ENCODE results near the gene PARD3B.
A peak's percentile ranks its signal among the peaks of the same experiment; 100 is the strongest.

Gene PARD3B

GRCh38 chr2:205333351-205333750, 788.1 kb downstream of the PARD3B start:
- H3K9me3 ChIP-seq (ENCODE audit: control insufficient read depth, insufficient read depth, low read length) = no peaks in the 10 kb centered on the region; the same call in 1 of the 2 replicates
- H3K4me3 ChIP-seq (ENCODE audit: low read depth, low read length) = no peak overlapping the region
- H3K4me1 ChIP-seq (ENCODE audit: control insufficient read depth, insufficient read depth, low read length) = no peaks in the 10 kb centered on the region
- H3K27ac ChIP-seq (ENCODE audit: low read depth, low read length) = no peak overlapping the region
- no peaks in the 10 kb centered on the region for H3K27me3 ChIP-seq (ENCODE audit: control insufficient read depth, insufficient read depth, low read length)
- no peaks in the 10 kb centered on the region for H3K36me3 ChIP-seq (ENCODE audit: control insufficient read depth, insufficient read depth, low read length)
- no peak overlapping the region for H3K9ac ChIP-seq (ENCODE audit: low read depth, low read length)

- H3K4me3 ChIP-seq (ENCODE audit: low read depth, low read length) = no peak overlapping the region
- H3K4me1 ChIP-seq (ENCODE audit: control insufficient read depth, insufficient read depth, low read length) = no peaks in the 10 kb centered on the region
- no peaks in the 10 kb centered on the region for H3K27me3 ChIP-seq (ENCODE audit: control insufficient read depth, insufficient read depth, low read length)
- H3K9me3 ChIP-seq (ENCODE audit: control insufficient read depth, insufficient read depth, low read length) = no peaks in the 10 kb centered on the region; the same call in 1 of the 2 replicates
- no peaks in the 10 kb centered on the region for H3K36me3 ChIP-seq (ENCODE audit: control insufficient read depth, insufficient read depth, low read length)
- no peak overlapping the region for H3K9ac ChIP-seq (ENCODE audit: low read depth, low read length)
- H3K27ac ChIP-seq (ENCODE audit: low read depth, low read length) = no peak overlapping the region
These were observed 792.0 kb downstream of the PARD3B start for GRCh38 chr2:205337274-205337673.

- no peak overlapping the region for H3K4me3 ChIP-seq (ENCODE audit: low read depth, low read length)
- H3K36me3 ChIP-seq (ENCODE audit: control insufficient read depth, insufficient read depth, low read length) = no peaks in the 10 kb centered on the region
- H3K27me3 ChIP-seq (ENCODE audit: control insufficient read depth, insufficient read depth, low read length) = no peaks in the 10 kb centered on the region
- H3K9me3 ChIP-seq (ENCODE audit: control insufficient read depth, insufficient read depth, low read length) = no peaks in the 10 kb centered on the region; the same call in 1 of the 2 replicates
- no peaks in the 10 kb centered on the region for H3K4me1 ChIP-seq (ENCODE audit: control insufficient read depth, insufficient read depth, low read length)
- H3K9ac ChIP-seq (ENCODE audit: low read depth, low read length) = no peak overlapping the region
- H3K27ac ChIP-seq (ENCODE audit: low read depth, low read length) = no peak overlapping the region
These were observed 792.9 kb downstream of the PARD3B start for GRCh38 chr2:205338156-205338555.

- H3K9ac ChIP-seq (ENCODE audit: low read depth, low read length) = no peak overlapping the region
- no peaks in the 10 kb centered on the region for H3K27me3 ChIP-seq (ENCODE audit: control insufficient read depth, insufficient read depth, low read length)
- H3K36me3 ChIP-seq (ENCODE audit: control insufficient read depth, insufficient read depth, low read length) = no peaks in the 10 kb centered on the region
- peaks cover 10% of the 10 kb centered on the region for H3K4me1 ChIP-seq (ENCODE audit: control insufficient read depth, insufficient read depth, low read length)
- H3K4me3 ChIP-seq (ENCODE audit: low read depth, low read length) = no peak overlapping the region
- no peak overlapping the region for H3K27ac ChIP-seq (ENCODE audit: low read depth, low read length)
- no peaks in the 10 kb centered on the region for H3K9me3 ChIP-seq (ENCODE audit: control insufficient read depth, insufficient read depth, low read length)
These were observed 797.8 kb downstream of the PARD3B start for GRCh38 chr2:205343103-205343502.

GRCh38 chr2:205346649-205347048, 801.4 kb downstream of the PARD3B start:
- Histone ChIP-seq H3K27ac (ENCODE audit: low read depth, low read length) (no peak overlapping the region), H3K9me3 (ENCODE audit: control insufficient read depth, insufficient read depth, low read length) (no peaks in the 10 kb centered on the region), H3K27me3 (ENCODE audit: control insufficient read depth, insufficient read depth, low read length) (no peaks in the 10 kb centered on the region), H3K36me3 (ENCODE audit: control insufficient read depth, insufficient read depth, low read length) (no peaks in the 10 kb centered on the region), H3K4me3 (ENCODE audit: low read depth, low read length) (no peak overlapping the region), H3K4me1 (ENCODE audit: control insufficient read depth, insufficient read depth, low read length) (peaks cover 10% of the 10 kb centered on the region), H3K9ac (ENCODE audit: low read depth, low read length) (no peak overlapping the region)

- Histone ChIP-seq H3K9me3 (ENCODE audit: control insufficient read depth, insufficient read depth, low read length) (no peaks in the 10 kb centered on the region), H3K4me1 (ENCODE audit: control insufficient read depth, insufficient read depth, low read length) (peaks cover 10% of the 10 kb centered on the region), H3K4me3 (ENCODE audit: low read depth, low read length) (no peak overlapping the region), H3K36me3 (ENCODE audit: control insufficient read depth, insufficient read depth, low read length) (no peaks in the 10 kb centered on the region), H3K9ac (ENCODE audit: low read depth, low read length) (no peak overlapping the region), H3K27me3 (ENCODE audit: control insufficient read depth, insufficient read depth, low read length) (no peaks in the 10 kb centered on the region), H3K27ac (ENCODE audit: low read depth, low read length) (no peak overlapping the region)
These were observed 802.6 kb downstream of the PARD3B start for GRCh38 chr2:205347899-205348298.

- no peak overlapping the region for H3K4me3 ChIP-seq (ENCODE audit: low read depth, low read length)
- no peak overlapping the region for H3K9ac ChIP-seq (ENCODE audit: low read depth, low read length)
- H3K4me1 ChIP-seq (ENCODE audit: control insufficient read depth, insufficient read depth, low read length) = peaks cover 10% of the 10 kb centered on the region
- H3K27ac ChIP-seq (ENCODE audit: low read depth, low read length) = no peak overlapping the region
- H3K27me3 ChIP-seq (ENCODE audit: control insufficient read depth, insufficient read depth, low read length) = no peaks in the 10 kb centered on the region
- no peaks in the 10 kb centered on the region for H3K36me3 ChIP-seq (ENCODE audit: control insufficient read depth, insufficient read depth, low read length)
- no peaks in the 10 kb centered on the region for H3K9me3 ChIP-seq (ENCODE audit: control insufficient read depth, insufficient read depth, low read length)
These were observed 806.8 kb downstream of the PARD3B start for GRCh38 chr2:205352094-205352493.

GRCh38 chr2:205352593-205352992, 807.3 kb downstream of the PARD3B start:
- Histone ChIP-seq H3K36me3 (ENCODE audit: control insufficient read depth, insufficient read depth, low read length) (no peaks in the 10 kb centered on the region), H3K4me3 (ENCODE audit: low read depth, low read length) (no peak overlapping the region), H3K9me3 (ENCODE audit: control insufficient read depth, insufficient read depth, low read length) (no peaks in the 10 kb centered on the region)

GRCh38 chr2:205357732-205358131, 812.5 kb downstream of the PARD3B start:
- Histone ChIP-seq H3K27me3 (ENCODE audit: control insufficient read depth, insufficient read depth, low read length) (no peaks in the 10 kb centered on the region), H3K9me3 (ENCODE audit: control insufficient read depth, insufficient read depth, low read length) (no peaks in the 10 kb centered on the region), H3K36me3 (ENCODE audit: control insufficient read depth, insufficient read depth, low read length) (no peaks in the 10 kb centered on the region), H3K4me3 (ENCODE audit: low read depth, low read length) (no peak overlapping the region), H3K4me1 (ENCODE audit: control insufficient read depth, insufficient read depth, low read length) (peaks cover 26% of the 10 kb centered on the region), H3K27ac (ENCODE audit: low read depth, low read length) (peak overlapping the region; percentile 79), H3K9ac (ENCODE audit: low read depth, low read length) (peak overlapping the region; percentile 38; the same call in 1 of the 2 replicates)

More at GRCh38 chr2:205352593-205352992, 807.3 kb downstream of the PARD3B start:
- Histone ChIP-seq H3K9ac (ENCODE audit: low read depth, low read length) (no peak overlapping the region), H3K27ac (ENCODE audit: low read depth, low read length) (no peak overlapping the region), H3K4me1 (ENCODE audit: control insufficient read depth, insufficient read depth, low read length) (peaks cover 9% of the 10 kb centered on the region), H3K27me3 (ENCODE audit: control insufficient read depth, insufficient read depth, low read length) (no peaks in the 10 kb centered on the region)

- H3K27ac ChIP-seq (ENCODE audit: low read depth, low read length) = peak overlapping the region; percentile 79
These were observed 813.1 kb downstream of the PARD3B start for GRCh38 chr2:205358351-205358815.

GRCh38 chr2:205361272-205361671, 816.0 kb downstream of the PARD3B start:
- Histone ChIP-seq H3K4me3 (ENCODE audit: low read depth, low read length) (no peak overlapping the region), H3K9ac (ENCODE audit: low read depth, low read length) (no peak overlapping the region), H3K27ac (ENCODE audit: low read depth, low read length) (no peak overlapping the region), H3K9me3 (ENCODE audit: control insufficient read depth, insufficient read depth, low read length) (no peaks in the 10 kb centered on the region), H3K27me3 (ENCODE audit: control insufficient read depth, insufficient read depth, low read length) (no peaks in the 10 kb centered on the region), H3K4me1 (ENCODE audit: control insufficient read depth, insufficient read depth, low read length) (peaks cover 32% of the 10 kb centered on the region), H3K36me3 (ENCODE audit: control insufficient read depth, insufficient read depth, low read length) (no peaks in the 10 kb centered on the region)

More at GRCh38 chr2:205358351-205358815, 813.1 kb downstream of the PARD3B start:
- no peak overlapping the region for H3K4me3 ChIP-seq (ENCODE audit: low read depth, low read length)
- peak overlapping the region; percentile 38 for H3K9ac ChIP-seq (ENCODE audit: low read depth, low read length)
- H3K36me3 ChIP-seq (ENCODE audit: control insufficient read depth, insufficient read depth, low read length) = no peaks in the 10 kb centered on the region
- H3K9me3 ChIP-seq (ENCODE audit: control insufficient read depth, insufficient read depth, low read length) = no peaks in the 10 kb centered on the region
- H3K27me3 ChIP-seq (ENCODE audit: control insufficient read depth, insufficient read depth, low read length) = no peaks in the 10 kb centered on the region
- peaks cover 26% of the 10 kb centered on the region for H3K4me1 ChIP-seq (ENCODE audit: control insufficient read depth, insufficient read depth, low read length)

All from HUES48 (cell line).